Smooth muscle cell (in vitro differentiated cells): Measurements from ENCODE around the gene PML. TPM values are rescaled to one million over a fixed set of nuclear protein-coding genes. Genes with fewer than 3 reads are reported as not detected.

ENCODE experiments used
- DNase-seq: peaks from one replicate; lab custom pipeline; 2025; ENCODE audit not compliant: unreplicated experiment; lab: John Stamatoyannopoulos, UW
- H2AFZ ChIP-seq: fragments of 200-600 bp; sonication (generic); 2 replicates; pipeline ENCODE4 v1.6.0; 2016; ENCODE audit warnings: antibody characterized with exemption, low read depth, mild to moderate bottlenecking
- H3F3A ChIP-seq: fragments of 200-600 bp; sonication (generic); 2 replicates; pipeline ENCODE4 v1.6.0; 2017; ENCODE audit warnings: antibody characterized with exemption, low read depth
- H3K27ac ChIP-seq: fragments of 200-600 bp; sonication (generic); 2 replicates; pipeline ENCODE4 v1.5.1; 2016; ENCODE audit warnings: low read depth, mild to moderate bottlenecking
- H3K27me3 ChIP-seq: fragments of 200-600 bp; sonication (generic); 2 replicates; pipeline ENCODE4 v1.6.1; 2016; ENCODE audit warnings: low read depth, mild to moderate bottlenecking
- H3K36me3 ChIP-seq: fragments of 200-600 bp; sonication (generic); 2 replicates; pipeline ENCODE4 v1.5.1; 2016; ENCODE audit warnings: low read depth
- H3K4me1 ChIP-seq: fragments of 200-600 bp; sonication (generic); 2 replicates; pipeline ENCODE4 v1.5.1; 2016; ENCODE audit warnings: low read depth
- H3K4me2 ChIP-seq: fragments of 200-600 bp; sonication (generic); 2 replicates; pipeline ENCODE4 v1.6.0; 2016; ENCODE audit warnings: mild to moderate bottlenecking
- H3K4me3 ChIP-seq: fragments of 200-600 bp; sonication (generic); 2 replicates; pipeline ENCODE4 v1.5.1; 2016; ENCODE audit warnings: mild to moderate bottlenecking
- H3K79me2 ChIP-seq: fragments of 200-600 bp; sonication (generic); 2 replicates; pipeline ENCODE4 v1.6.0; 2016; ENCODE audit warnings: low read depth, mild to moderate bottlenecking
- H3K9ac ChIP-seq: fragments of 200-600 bp; sonication (generic); 2 replicates; pipeline ENCODE4 v1.6.0; 2016; ENCODE audit warnings: low read depth
- H3K9me3 ChIP-seq: fragments of 200-600 bp; sonication (generic); replicated peaks from 2 replicates; pipeline ENCODE4 v1.5.1; 2016; ENCODE audit warnings: low read depth
- H4K20me1 ChIP-seq: fragments of 200-600 bp; sonication (generic); 2 replicates; pipeline ENCODE4 v1.6.0; 2016; ENCODE audit warnings: low read depth
- WGBS: methylation state at CpG from one replicate; pipeline ENCODE4 v1.1.7; 2016; ENCODE audit warnings: low lambda C conversion rate; 5-methylcytosine and 5-hydroxymethylcytosine counted together
- polyA plus RNA-seq: library from polyadenylated mRNA; unstranded; fragments of >200 nt; fragmentation: Nextera tagmentation; extraction: Ambion mirVana; gene quantifications from 2 replicates; pipeline ENCODE4 v1.2.1, GENCODE V29; 2016
- total RNA-seq: library from RNA; depleted of rRNA; stranded (reverse); fragments of >200 nt; gene quantifications from 2 replicates; pipeline ENCODE4 v1.2.3, GENCODE V29; 2014
- TF ChIP-seq, protein P1 (sequence below): fragments of 200-600 bp; sonication (generic); IDR thresholded peaks from 2 replicates; pipeline ENCODE4 v1.5.1; 2017; ENCODE audit warnings: borderline replicate concordance, mild to moderate bottlenecking, antibody characterized with exemption; ENCODE audit not compliant: insufficient read depth, poor library complexity, severe bottlenecking

PML gene
- total and polyA plus RNA-seq, 2 experiments from 2014 or later: 33.7 to 34.1 TPM

DNA sequence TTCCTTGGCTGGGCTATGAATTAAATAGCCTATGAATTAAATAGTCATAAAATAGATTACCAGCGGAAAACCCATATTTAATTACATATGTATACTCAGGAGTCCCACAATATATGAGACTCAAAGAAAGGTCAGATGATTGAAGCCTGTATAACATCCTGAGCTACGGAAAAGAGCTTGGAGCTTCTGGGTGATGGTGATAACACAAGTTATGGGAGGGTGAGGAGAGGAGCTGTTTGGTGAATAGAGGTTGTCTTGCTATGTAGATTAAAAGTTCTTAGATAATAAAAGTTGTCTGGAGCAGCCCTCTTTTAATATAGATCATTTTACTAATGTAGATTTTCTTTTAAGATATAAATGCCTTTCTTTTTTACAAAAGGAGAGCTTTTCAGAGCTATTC, 1.8 kb downstream of the PML start:
- 89% methylated on average over 2 of the region's 2 CpGs for WGBS
- TF ChIP-seq, protein P1, sequence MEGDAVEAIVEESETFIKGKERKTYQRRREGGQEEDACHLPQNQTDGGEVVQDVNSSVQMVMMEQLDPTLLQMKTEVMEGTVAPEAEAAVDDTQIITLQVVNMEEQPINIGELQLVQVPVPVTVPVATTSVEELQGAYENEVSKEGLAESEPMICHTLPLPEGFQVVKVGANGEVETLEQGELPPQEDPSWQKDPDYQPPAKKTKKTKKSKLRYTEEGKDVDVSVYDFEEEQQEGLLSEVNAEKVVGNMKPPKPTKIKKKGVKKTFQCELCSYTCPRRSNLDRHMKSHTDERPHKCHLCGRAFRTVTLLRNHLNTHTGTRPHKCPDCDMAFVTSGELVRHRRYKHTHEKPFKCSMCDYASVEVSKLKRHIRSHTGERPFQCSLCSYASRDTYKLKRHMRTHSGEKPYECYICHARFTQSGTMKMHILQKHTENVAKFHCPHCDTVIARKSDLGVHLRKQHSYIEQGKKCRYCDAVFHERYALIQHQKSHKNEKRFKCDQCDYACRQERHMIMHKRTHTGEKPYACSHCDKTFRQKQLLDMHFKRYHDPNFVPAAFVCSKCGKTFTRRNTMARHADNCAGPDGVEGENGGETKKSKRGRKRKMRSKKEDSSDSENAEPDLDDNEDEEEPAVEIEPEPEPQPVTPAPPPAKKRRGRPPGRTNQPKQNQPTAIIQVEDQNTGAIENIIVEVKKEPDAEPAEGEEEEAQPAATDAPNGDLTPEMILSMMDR: no peak
- no peak overlapping the region for H3K9ac ChIP-seq
- H3K36me3 ChIP-seq: peaks cover 4% of the 10 kb centered on the region
- H3K4me1 ChIP-seq: peaks cover 19% of the 10 kb centered on the region
- peaks cover 65% of the 10 kb centered on the region for H3K79me2 ChIP-seq
- no peak overlapping the region for H2AFZ ChIP-seq
- peak overlapping the region; percentile 100 for H3K4me2 ChIP-seq
- H4K20me1 ChIP-seq: peaks cover 58% of the 10 kb centered on the region
- no peak for DNase-seq
- H3F3A ChIP-seq: no peaks in the 10 kb centered on the region
- H3K4me3 ChIP-seq: peak overlapping the region; percentile 100
- no peaks in the 10 kb centered on the region for H3K9me3 ChIP-seq
- H3K27me3 ChIP-seq: no peaks in the 10 kb centered on the region
- no peak overlapping the region for H3K27ac ChIP-seq

DNA sequence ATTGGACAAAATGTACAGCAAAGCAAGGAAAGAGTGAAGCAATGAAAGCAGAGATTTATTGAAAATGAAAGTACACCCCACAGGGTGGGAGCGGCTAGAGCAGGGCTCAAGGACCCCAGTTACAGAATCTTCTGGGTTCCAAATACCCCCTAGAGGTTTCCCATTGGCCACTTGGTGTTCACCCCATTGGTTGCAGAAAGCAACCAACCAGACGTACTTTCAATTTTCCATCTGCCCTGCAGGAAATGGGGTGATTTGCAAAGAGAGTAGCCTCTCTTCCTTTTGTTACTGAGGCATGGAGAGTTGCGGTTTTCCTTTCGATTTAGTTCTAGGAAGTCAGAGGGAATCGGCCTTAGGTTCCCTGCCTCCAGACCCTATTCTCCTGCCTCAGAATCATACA, 2.4 kb downstream of the PML start:
- TF ChIP-seq, protein P1: no peak
- no peaks in the 10 kb centered on the region for H3K27me3 ChIP-seq
- H3F3A ChIP-seq: no peaks in the 10 kb centered on the region
- H3K79me2 ChIP-seq: peaks cover 72% of the 10 kb centered on the region
- 90% methylated on average over 5 of the region's 5 CpGs for whole genome bisulfite sequencing
- no peak for DNase-seq
- H3K4me2 ChIP-seq: peak overlapping the region; percentile 100
- H2AFZ ChIP-seq: no peak overlapping the region
- H3K9me3 ChIP-seq: no peaks in the 10 kb centered on the region
- no peak overlapping the region for H3K9ac ChIP-seq
- H3K27ac ChIP-seq: no peak overlapping the region
- H3K36me3 ChIP-seq: peaks cover 4% of the 10 kb centered on the region
- H3K4me3 ChIP-seq: peak overlapping the region; percentile 9
- peaks cover 65% of the 10 kb centered on the region for H4K20me1 ChIP-seq
- H3K4me1 ChIP-seq: peaks cover 15% of the 10 kb centered on the region

DNA sequence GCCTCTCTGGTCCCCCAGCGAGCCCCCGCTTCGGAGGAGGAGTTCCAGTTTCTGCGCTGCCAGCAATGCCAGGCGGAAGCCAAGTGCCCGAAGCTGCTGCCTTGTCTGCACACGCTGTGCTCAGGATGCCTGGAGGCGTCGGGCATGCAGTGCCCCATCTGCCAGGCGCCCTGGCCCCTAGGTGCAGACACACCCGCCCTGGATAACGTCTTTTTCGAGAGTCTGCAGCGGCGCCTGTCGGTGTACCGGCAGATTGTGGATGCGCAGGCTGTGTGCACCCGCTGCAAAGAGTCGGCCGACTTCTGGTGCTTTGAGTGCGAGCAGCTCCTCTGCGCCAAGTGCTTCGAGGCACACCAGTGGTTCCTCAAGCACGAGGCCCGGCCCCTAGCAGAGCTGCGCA, 3.5 kb downstream of the PML start:
- no peak for DNase-seq
- Histone ChIP-seq H3K79me2 (peaks cover 77% of the 10 kb centered on the region), H2AFZ (no peak overlapping the region), H3F3A (no peaks in the 10 kb centered on the region), H3K4me1 (peaks cover 15% of the 10 kb centered on the region), H3K9ac (no peak overlapping the region), H3K9me3 (no peaks in the 10 kb centered on the region), H3K36me3 (peaks cover 4% of the 10 kb centered on the region), H3K4me2 (no peak overlapping the region), H3K4me3 (no peak overlapping the region), H3K27me3 (no peaks in the 10 kb centered on the region), H4K20me1 (peaks cover 66% of the 10 kb centered on the region), H3K27ac (no peak overlapping the region)
- 97% methylated on average over 26 of the region's 27 CpGs for WGBS
- TF ChIP-seq, protein P1: no peak

DNA sequence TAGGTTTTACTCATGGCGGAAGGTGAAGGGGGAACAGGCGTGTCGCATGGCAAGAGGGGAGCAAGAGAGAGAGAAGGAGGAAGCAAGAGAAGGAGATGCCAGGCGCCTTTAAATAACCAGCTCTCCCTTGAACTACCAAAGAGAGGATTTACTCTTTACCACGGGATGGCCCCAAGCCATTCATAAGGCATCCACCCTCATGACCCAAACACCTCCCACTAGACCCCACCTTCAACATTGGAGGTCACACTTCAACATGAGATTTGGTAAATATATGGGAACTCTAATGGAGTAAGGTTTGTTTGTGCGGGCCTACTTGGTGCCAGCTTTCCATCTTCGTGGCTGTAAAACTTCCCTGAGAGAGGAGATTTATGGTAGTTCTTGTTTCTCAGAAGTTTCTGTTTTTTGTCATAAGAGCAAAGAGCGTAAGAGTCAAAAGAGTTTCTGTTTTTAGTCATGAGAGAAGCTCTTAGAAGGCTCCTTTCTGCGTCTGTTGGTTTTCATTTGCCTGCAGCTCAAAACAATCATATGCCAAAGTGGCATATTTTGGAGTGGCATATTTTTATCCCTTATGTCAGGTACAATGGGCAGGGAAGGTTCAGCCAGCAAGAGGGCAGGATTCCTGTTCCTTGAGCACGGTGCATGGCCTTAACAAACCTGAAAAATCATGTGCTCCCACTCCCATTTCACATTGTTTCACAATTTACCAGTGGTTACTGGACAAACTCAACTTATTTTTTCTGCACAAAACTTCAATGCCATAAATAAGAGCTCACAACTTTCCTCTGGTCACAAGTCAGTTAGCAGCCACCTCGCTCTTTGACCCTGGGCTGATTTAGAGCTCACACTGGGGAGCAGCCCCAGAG, 12.5 kb downstream of the PML start:
- H3K9me3 ChIP-seq: no peaks in the 10 kb centered on the region
- peaks cover 84% of the 10 kb centered on the region for H4K20me1 ChIP-seq
- H3K4me3 ChIP-seq: no peak overlapping the region
- no peaks in the 10 kb centered on the region for H3F3A ChIP-seq
- H3K27ac ChIP-seq: no peak overlapping the region
- no peak overlapping the region for H2AFZ ChIP-seq
- 81% methylated on average over 10 of the region's 11 CpGs for WGBS
- no peaks in the 10 kb centered on the region for H3K27me3 ChIP-seq
- DNase-seq: no peak
- TF ChIP-seq, protein P1: no peak
- no peaks in the 10 kb centered on the region for H3K36me3 ChIP-seq
- H3K9ac ChIP-seq: no peak overlapping the region
- H3K4me2 ChIP-seq: no peak overlapping the region
- no peaks in the 10 kb centered on the region for H3K4me1 ChIP-seq
- H3K79me2 ChIP-seq: peaks cover 44% of the 10 kb centered on the region
